ENCODE results near the gene NPAS1.

NPAS1 gene

DNA sequence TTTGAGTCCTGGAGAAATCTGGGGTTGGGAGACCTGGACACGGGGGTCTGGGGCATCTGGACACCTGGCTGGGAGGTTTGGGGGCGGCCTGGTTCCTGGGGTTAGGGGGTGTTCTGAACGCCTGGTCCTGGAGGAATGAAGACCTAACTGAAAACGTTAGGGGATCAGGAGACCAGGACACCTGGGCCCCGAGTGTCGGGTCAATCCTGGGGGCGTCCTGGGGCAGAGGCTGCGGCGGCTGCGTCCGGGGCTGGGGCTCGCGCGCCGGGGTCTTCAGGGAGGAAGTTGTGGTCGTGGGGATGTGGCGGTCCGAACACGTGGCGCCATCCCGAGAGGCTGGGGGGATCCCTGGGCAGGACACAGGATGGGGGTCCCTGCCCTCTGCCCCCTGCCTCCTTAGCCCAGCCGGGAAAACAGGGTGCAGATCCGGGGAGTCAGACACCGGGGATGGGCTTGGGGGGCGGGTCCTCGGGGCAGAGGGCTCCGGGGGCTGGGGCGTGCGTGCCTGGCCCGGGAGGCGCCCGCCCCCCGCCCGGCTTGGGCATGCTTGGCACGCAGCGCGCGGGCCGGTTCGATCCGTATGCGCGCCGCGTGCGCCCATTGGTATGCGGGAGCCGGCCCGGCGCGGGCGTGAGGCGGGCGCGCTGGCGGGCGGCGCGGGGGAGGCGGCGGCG, 632 bp downstream of the NPAS1 start:
- DNase-seq (ENCODE audit: low read depth in 2 of 2) = no peak

DNA sequence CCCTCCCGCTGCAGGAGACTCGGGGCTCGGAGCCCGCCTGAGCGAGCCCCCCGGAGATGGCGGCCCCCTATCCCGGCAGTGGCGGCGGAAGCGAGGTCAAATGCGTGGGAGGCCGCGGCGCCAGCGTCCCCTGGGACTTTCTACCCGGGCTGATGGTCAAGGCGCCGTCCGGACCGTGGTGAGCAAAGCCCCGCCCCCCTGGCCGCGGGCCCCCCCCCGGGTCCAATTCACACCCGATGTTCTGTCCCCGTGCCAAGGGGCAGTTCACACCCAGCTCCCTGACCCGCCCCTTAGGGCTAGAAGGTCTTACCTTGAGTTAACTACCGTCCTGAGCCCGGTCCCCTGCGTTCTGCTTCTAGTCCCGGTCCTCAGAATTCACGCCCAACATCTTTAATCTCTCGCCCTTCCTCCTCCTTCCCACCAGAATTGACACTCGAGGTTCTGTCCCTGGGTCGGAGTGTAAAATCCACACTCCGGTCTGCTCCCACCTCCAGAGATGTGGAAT, 1.4 kb downstream of the NPAS1 start:
- no peak for DNase-seq (ENCODE audit: low read depth in 2 of 2)

DNA sequence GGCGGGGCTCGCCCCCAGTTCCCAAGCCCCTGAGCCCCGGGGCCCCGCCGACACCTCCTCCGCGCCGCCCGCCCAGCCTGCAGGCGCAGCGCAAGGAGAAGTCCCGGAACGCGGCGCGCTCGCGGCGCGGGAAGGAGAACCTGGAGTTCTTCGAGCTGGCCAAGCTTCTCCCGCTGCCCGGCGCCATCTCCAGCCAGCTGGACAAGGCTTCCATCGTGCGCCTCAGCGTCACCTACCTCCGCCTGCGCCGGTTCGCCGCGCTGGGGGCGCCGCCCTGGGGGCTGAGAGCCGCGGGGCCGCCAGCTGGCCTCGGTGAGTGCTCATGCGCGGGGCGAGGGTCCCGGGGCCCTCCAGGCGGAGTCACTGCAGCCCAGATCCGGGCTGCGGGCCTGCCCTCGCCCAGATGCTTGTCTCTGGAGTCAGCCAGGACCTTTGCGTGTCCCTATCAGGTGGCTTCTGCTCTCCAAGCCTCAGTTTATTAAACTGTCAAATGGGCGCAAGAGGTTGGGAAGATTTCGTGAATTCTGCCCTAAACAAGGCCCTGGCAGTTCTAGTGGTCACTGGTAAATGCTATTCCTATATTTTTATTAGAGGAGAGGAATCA, 2.0 kb downstream of the NPAS1 start:
- no peak for DNase-seq (ENCODE audit: low read depth in 2 of 2)

GRCh38 chr19:47022140-47022536, 2.5 kb downstream of the NPAS1 start:
- DNase-seq (ENCODE audit: low read depth in 2 of 2) = no peak

- no peak for DNase-seq (ENCODE audit: low read depth in 2 of 2)
Observed at GRCh38 chr19:47022541-47023447, 3.2 kb downstream of the NPAS1 start.

DNA sequence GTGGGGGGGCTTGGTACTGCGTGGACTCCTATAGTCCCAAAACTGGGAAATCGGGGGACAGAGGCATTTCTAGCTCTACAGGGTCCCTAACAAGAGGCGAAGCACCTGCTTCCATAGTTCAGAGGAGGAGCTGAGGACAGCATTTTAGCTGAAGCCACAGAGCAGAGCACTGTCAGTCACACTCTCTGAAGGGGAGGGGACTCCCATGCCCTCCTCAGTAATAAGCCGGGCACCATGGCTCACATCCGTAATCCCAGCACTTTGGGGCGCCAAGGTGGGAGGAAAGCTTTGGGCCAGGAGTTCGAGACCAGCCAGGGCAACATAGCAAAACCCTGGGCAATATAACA, 3.8 kb downstream of the NPAS1 start:
- no peak for DNase-seq (ENCODE audit: low read depth in 2 of 2)

- DNase-seq (ENCODE audit: low read depth in 2 of 2) = no peak
Observed at GRCh38 chr19:47024502-47024901, 4.9 kb downstream of the NPAS1 start.

- DNase-seq (ENCODE audit: low read depth in 2 of 2) = no peak
Observed at GRCh38 chr19:47026156-47026555, 6.5 kb downstream of the NPAS1 start.

DNA sequence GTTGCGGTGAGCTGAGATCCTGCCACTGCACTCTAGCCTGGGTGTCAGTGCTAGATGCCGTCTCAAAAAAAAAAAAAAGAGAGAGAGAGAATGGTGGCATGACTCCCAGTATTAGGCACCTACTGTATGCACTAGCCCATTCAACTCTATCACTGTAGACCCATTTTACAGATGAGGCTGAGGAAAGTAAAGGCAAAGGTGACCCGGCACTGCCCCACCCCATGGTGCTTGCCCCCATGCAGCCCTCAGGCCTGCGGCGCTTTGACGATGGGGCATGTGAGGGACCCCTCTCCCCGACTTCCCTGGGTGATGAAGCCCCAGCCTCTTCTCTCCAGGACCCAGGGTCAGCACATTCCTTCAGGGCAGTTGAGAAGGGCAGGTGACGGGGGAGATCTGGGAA, 7.3 kb downstream of the NPAS1 start:
- no peak for DNase-seq (ENCODE audit: low read depth in 2 of 2)

DNA sequence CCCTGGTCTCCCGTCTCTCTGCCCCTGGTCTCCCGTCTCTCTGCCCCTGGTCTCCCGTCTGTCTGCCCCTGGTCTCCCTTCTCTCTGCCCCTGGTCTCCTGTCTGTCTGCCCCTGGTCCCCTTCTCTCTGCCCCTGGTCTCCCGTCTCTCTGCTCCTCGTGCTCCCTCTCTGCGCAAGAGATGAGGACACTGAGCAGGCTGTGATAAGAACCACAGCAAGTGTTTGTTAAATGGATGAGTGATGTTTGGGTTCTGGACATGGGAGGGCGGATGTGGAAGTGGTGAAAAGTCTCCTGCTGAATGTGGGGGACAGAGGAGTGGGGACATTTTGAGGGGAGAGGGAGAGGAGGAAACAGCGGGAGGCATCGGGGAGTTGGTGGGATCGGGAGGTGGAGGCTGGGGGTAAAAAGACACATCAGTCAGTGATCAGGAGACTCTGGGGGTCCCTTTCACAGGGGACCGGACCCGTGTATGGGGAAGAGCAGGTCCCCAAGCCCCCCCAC, 8.0 kb downstream of the NPAS1 start:
- no peak for DNase-seq (ENCODE audit: low read depth in 2 of 2)

DNA sequence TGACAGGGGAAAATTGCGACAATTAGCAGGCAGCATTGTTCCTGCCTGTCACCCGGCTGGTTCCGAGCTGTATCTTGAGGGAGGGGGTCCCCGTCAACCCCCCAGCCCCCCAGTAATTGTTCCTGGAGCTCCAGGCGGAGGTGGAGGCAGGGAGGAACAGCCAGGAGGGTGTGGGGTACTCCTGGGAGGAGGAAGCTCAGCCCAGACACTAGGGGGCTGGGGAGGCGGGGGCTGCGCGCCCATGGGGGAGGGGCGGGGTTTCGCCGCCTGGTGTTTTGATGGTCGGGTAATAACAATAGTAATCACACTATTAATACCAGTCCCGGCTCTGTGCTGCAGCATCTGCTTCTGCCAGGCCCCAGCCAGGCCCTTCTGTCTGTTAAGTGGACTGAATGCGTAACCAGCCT, 8.6 kb downstream of the NPAS1 start:
- DNase-seq (ENCODE audit: low read depth in 2 of 2) = no peak

DNA sequence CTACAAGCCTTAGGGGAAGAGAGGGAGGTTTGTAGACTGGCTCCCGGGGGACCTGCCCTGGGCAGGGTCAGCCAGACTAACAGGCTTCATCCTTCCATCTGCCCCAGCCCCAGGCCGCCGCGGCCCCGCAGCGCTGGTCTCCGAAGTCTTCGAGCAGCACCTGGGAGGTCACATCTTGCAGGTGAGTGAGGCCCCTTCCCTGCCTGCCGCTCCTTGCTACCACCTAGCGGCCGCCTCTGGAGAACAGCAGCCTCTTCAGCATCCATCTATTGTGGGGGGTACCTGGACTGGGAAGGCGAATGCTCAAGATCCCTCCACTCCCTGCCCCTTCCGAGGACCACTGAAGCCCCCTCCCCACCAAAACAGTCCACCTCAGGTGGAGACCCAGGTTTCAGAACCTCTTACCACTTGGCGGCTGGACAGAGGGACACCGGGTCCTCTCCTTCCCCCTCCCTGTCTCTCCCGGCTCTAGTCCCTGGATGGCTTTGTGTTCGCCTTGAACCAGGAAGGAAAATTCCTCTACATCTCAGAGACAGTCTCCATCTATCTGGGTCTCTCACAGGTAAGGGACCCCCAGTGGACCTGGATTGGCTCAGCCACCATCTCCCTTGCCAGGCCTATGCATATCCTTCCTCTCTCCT, 12.7 kb downstream of the NPAS1 start:
- DNase-seq (ENCODE audit: low read depth in 2 of 2) = peak; percentile 22 to 35

GRCh38 chr19:47035127-47036096, 15.8 kb downstream of the NPAS1 start:
- DNase-seq (ENCODE audit: low read depth in 2 of 2) = peak; percentile 91 to 94

DNA sequence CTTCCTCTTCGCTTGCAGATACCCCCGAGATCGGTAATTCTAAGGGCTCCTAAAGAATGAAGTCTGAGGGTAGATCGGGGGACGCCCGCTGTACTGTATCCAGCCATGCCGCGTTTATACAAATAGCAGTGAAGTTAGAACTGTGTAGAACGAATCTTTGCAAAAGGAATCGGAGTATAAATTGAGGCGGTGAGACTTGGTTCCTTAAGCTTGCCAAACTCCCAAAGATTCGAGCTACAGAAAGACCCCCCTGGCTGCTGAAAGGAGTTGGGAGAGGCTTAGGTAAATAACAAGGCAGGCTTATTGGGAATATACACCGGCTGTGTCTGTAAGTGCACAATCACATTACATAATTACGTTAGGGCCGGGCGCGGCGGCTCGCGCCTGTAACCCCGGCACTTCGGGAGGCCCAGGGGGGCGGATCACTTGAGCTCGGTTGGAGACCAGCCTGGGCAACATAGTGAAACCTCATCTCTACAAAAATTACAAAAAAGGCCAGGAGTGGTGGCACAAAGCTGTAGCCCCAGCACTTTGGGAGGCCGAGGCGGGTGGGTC, 16.5 kb downstream of the NPAS1 start:
- no peak for DNase-seq (ENCODE audit: low read depth in 2 of 2)

- no peak for DNase-seq (ENCODE audit: low read depth in 2 of 2)
Observed at GRCh38 chr19:47037766-47038165, 18.1 kb downstream of the NPAS1 start.

- no peak for DNase-seq (ENCODE audit: low read depth in 2 of 2)
Observed at GRCh38 chr19:47039239-47039874, 19.7 kb downstream of the NPAS1 start.

DNA sequence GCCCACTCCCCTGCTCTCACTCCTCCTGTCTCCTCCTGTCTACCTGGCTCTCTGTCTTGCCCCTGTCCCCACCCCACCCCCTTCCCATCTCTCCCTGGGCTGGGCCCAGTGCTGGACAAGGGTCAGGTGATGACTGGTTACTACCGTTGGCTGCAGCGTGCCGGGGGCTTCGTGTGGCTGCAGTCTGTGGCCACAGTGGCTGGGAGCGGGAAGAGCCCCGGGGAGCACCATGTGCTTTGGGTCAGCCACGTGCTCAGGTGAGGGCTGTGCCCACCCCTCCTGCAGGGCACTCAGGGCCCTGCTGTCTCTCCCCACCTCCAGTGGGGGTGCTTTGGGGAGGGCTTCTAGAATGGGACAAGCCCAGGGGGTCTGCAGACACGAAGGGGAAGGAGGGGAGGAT, 21.2 kb downstream of the NPAS1 start:
- DNase-seq (ENCODE audit: low read depth in 2 of 2) = no peak

DNA sequence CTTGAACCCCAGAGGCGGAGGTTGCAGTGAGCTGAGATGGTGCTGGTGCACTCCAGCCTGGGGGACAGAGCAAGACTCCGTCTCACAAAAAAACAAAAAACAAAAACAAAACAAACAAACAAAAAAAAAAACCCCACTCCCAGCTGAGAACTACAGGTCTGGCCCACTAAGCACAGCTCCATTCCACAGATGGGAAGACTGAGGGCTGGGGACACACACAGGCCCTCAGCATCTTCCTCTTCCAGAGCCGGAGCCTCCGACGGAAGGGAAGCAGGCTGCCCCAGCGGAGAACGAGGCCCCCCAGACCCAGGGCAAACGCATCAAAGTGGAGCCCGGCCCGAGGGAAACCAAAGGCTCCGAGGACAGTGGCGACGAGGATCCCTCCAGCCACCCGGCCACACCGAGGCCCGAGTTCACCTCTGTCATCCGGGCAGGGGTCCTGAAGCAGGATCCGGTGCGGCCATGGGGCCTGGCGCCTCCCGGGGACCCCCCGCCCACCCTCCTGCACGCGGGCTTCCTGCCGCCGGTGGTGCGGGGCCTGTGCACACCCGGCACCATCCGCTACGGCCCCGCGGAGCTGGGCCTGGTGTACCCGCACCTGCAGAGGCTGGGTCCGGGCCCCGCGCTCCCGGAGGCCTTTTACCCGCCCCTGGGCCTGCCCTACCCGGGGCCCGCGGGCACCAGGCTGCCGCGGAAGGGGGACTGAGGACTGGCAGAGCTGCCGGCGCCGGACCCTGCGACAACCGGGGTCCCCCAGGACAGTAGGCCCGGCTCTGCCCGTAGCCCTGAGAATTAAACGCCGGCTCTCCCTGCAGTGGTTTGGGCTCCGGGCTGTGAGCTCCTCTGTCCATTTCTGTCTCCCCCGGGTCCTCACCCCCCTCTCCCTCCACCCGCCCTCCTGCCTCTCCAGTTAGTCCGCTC, 25.6 kb downstream of the NPAS1 start:
- no peak for DNase-seq (ENCODE audit: low read depth in 2 of 2)
